Measurements from ENCODE around the gene FBXO31. TPM values are rescaled to one million over a fixed set of nuclear protein-coding genes. Genes with fewer than 3 reads are reported as not detected.
"Not testable (repeated sequence)": the region's sequence is repeated elsewhere in the genome, so short reads cannot be mapped to it uniquely, and the experiment has no call there.

FBXO31 gene
- total RNA-seq, 1 experiment from 2014 or later, result 17.1 TPM

GRCh38 chr16:87343753-87344050, 39.9 kb downstream of the FBXO31 start:
- no peak for DNase-seq
- Histone ChIP-seq H4K20me1 (ENCODE audit: insufficient read depth, low read depth, low read length) (0 out of 2 replicates have a peak, but pooled peaks cover 13% of the 10 kb centered on the region), H3K27me3 (ENCODE audit: low read length) (no peaks in the 10 kb centered on the region), H3K36me3 (ENCODE audit: insufficient read depth, low read length) (peaks cover 4% of the 10 kb centered on the region), H2AFZ (ENCODE audit: low read length) (no peak overlapping the region), H3K9ac (ENCODE audit: low read length) (no peak overlapping the region), H3K4me1 (ENCODE audit: low read length) (no peaks in the 10 kb centered on the region), H3K79me2 (ENCODE audit: low read length) (peaks cover 37% of the 10 kb centered on the region), H3K4me3 (ENCODE audit: low read length) (no peak overlapping the region), H3K4me2 (ENCODE audit: low read depth, low read length, poor library complexity, severe bottlenecking) (no peak overlapping the region), H3K9me2 (replicated peaks; ENCODE audit: insufficient read depth, low read length) (no peaks in the 10 kb centered on the region), H3K27ac (ENCODE audit: low read length) (no peak overlapping the region), H3K9me3 (ENCODE audit: low read length) (no peaks in the 10 kb centered on the region)

DNA sequence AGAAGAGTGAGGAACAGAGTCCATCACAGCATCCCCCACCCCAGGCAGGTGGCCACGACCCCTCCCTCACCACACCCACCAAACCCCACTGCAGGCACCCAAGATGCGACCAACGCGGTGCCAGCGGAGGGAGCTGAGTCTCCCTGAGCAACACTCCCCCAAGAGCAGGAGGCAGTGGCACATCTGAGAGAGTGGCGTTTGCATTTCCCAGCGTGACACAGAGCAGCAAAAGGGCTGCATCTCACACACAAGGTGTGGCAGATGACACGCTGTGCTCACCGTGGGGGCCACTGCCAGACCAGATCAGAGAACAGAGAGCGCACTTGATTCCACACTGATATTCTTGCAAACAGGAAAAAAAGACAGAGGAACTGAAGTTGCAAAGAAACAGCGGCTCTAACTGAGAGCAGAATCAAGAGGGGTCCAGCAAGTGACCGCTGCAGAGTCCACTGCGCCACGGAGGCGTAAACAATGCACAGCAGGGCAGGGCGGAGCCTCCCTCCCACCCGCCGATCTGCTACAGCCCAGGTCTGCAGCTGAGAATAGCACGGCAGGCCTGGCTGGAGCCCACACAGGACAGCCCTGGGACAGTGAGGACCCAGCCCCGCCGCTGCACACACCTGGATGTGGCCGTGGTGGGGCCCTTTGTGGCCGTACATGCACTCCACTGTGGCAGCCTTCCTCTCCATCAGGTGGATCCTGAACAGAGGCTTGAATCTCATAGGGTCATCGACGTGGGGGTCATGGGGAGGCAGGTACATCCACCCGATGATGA, 40.4 kb downstream of the FBXO31 start:
- Histone ChIP-seq H3K79me2 (ENCODE audit: low read length) (peaks cover 33% of the 10 kb centered on the region), H3K9ac (ENCODE audit: low read length) (no peak overlapping the region), H3K9me3 (ENCODE audit: low read length) (no peaks in the 10 kb centered on the region), H3K9me2 (replicated peaks; ENCODE audit: insufficient read depth, low read length) (no peaks in the 10 kb centered on the region), H4K20me1 (ENCODE audit: insufficient read depth, low read depth, low read length) (0 out of 2 replicates have a peak, but pooled peaks cover 13% of the 10 kb centered on the region), H3K4me1 (ENCODE audit: low read length) (no peaks in the 10 kb centered on the region), H3K36me3 (ENCODE audit: insufficient read depth, low read length) (peaks cover 4% of the 10 kb centered on the region), H2AFZ (ENCODE audit: low read length) (no peak overlapping the region), H3K4me2 (ENCODE audit: low read depth, low read length, poor library complexity, severe bottlenecking) (no peak overlapping the region), H3K27ac (ENCODE audit: low read length) (no peak overlapping the region), H3K27me3 (ENCODE audit: low read length) (no peaks in the 10 kb centered on the region), H3K4me3 (ENCODE audit: low read length) (no peak overlapping the region)
- DNase-seq, result no peak

GRCh38 chr16:87342504-87342903, 41.1 kb downstream of the FBXO31 start:
- H3K4me3 ChIP-seq (ENCODE audit: low read length), result no peak overlapping the region
- H3K4me1 ChIP-seq (ENCODE audit: low read length), result no peaks in the 10 kb centered on the region
- H3K4me2 ChIP-seq (ENCODE audit: low read depth, low read length, poor library complexity, severe bottlenecking), result no peak overlapping the region
- no peaks in the 10 kb centered on the region for H3K9me2 ChIP-seq (replicated peaks; ENCODE audit: insufficient read depth, low read length)
- no peaks in the 10 kb centered on the region for H3K27me3 ChIP-seq (ENCODE audit: low read length)
- H2AFZ ChIP-seq (ENCODE audit: low read length), result no peak overlapping the region
- no peaks in the 10 kb centered on the region for H3K9me3 ChIP-seq (ENCODE audit: low read length)
- no peak overlapping the region for H3K27ac ChIP-seq (ENCODE audit: low read length)
- no peak overlapping the region for H3K9ac ChIP-seq (ENCODE audit: low read length)
- no peak for DNase-seq
- H3K79me2 ChIP-seq (ENCODE audit: low read length), result peaks cover 31% of the 10 kb centered on the region
- peaks cover 4% of the 10 kb centered on the region for H3K36me3 ChIP-seq (ENCODE audit: insufficient read depth, low read length)
- H4K20me1 ChIP-seq (ENCODE audit: insufficient read depth, low read depth, low read length), result 0 out of 2 replicates have a peak, but pooled peaks cover 9% of the 10 kb centered on the region

GRCh38 chr16:87340198-87340597, 43.4 kb downstream of the FBXO31 start:
- 0 out of 2 replicates have a peak, but pooled peaks cover 5% of the 10 kb centered on the region for H4K20me1 ChIP-seq (ENCODE audit: insufficient read depth, low read depth, low read length)
- DNase-seq, result no peak
- H3K4me3 ChIP-seq (ENCODE audit: low read length), result no peak overlapping the region
- H3K27ac ChIP-seq (ENCODE audit: low read length), result no peak overlapping the region
- no peak overlapping the region for H3K4me2 ChIP-seq (ENCODE audit: low read depth, low read length, poor library complexity, severe bottlenecking)
- peaks cover 21% of the 10 kb centered on the region for H3K79me2 ChIP-seq (ENCODE audit: low read length)
- no peak overlapping the region for H3K9ac ChIP-seq (ENCODE audit: low read length)
- no peaks in the 10 kb centered on the region for H3K9me2 ChIP-seq (replicated peaks; ENCODE audit: insufficient read depth, low read length)
- H3K4me1 ChIP-seq (ENCODE audit: low read length), result no peaks in the 10 kb centered on the region
- H3K36me3 ChIP-seq (ENCODE audit: insufficient read depth, low read length), result peaks cover 4% of the 10 kb centered on the region
- no peaks in the 10 kb centered on the region for H3K27me3 ChIP-seq (ENCODE audit: low read length)
- no peak overlapping the region for H2AFZ ChIP-seq (ENCODE audit: low read length)
- H3K9me3 ChIP-seq (ENCODE audit: low read length), result no peaks in the 10 kb centered on the region

GRCh38 chr16:87339724-87340105, 43.9 kb downstream of the FBXO31 start:
- H3K27me3 ChIP-seq (ENCODE audit: low read length); H4K20me1 ChIP-seq (ENCODE audit: insufficient read depth, low read depth, low read length); H3K27ac ChIP-seq (ENCODE audit: low read length); H3K4me2 ChIP-seq (ENCODE audit: low read depth, low read length, poor library complexity, severe bottlenecking); H3K9me2 ChIP-seq (replicated peaks; ENCODE audit: insufficient read depth, low read length); H2AFZ ChIP-seq (ENCODE audit: low read length); H3K9ac ChIP-seq (ENCODE audit: low read length); H3K4me3 ChIP-seq (ENCODE audit: low read length); DNase-seq; H3K4me1 ChIP-seq (ENCODE audit: low read length); H3K9me3 ChIP-seq (ENCODE audit: low read length); H3K36me3 ChIP-seq (ENCODE audit: insufficient read depth, low read length): not testable (repeated sequence)
- H3K79me2 ChIP-seq (ENCODE audit: low read length), result peaks cover 21% of the 10 kb centered on the region

DNA sequence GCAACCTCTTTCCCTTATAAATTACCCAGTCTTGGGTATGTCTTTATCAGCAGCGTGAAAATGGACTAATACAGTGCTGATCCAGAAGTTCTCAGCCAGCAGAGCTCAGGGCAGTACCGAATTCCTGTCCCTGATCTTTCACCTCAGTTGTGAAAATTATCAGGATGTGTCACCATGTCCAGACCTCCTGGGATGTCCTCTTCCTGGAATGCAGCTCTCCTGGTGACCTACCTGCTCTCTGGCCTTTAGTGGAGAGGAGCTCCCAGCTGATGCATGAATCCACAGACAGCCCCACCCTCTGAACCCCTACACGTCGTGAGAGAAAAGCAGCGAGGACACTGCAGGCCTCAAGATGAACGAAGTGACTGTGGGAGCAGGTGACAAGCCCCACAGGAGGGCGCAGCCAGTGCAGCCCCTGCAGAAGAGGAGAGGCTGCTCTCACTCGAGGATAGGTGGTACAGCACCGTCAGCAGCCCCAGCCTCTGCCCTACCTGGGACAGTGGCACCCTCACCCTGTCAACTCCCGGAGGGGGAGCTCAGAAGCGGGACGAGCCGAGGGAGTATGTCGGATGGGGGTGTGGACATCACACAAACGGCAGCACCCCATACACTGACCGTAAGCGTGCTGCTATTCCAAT, 44.4 kb downstream of the FBXO31 start:
- peaks cover 4% of the 10 kb centered on the region for H3K36me3 ChIP-seq (ENCODE audit: insufficient read depth, low read length)
- DNase-seq, result no peak
- peaks cover 17% of the 10 kb centered on the region for H3K79me2 ChIP-seq (ENCODE audit: low read length)
- no peak overlapping the region for H3K4me2 ChIP-seq (ENCODE audit: low read depth, low read length, poor library complexity, severe bottlenecking)
- H3K9me3 ChIP-seq (ENCODE audit: low read length), result no peaks in the 10 kb centered on the region
- no peak overlapping the region for H3K4me3 ChIP-seq (ENCODE audit: low read length)
- 0 out of 2 replicates have a peak, but pooled peaks cover 5% of the 10 kb centered on the region for H4K20me1 ChIP-seq (ENCODE audit: insufficient read depth, low read depth, low read length)
- no peaks in the 10 kb centered on the region for H3K9me2 ChIP-seq (replicated peaks; ENCODE audit: insufficient read depth, low read length)
- H3K4me1 ChIP-seq (ENCODE audit: low read length), result no peaks in the 10 kb centered on the region
- no peaks in the 10 kb centered on the region for H3K27me3 ChIP-seq (ENCODE audit: low read length)
- no peak overlapping the region for H3K27ac ChIP-seq (ENCODE audit: low read length)
- H2AFZ ChIP-seq (ENCODE audit: low read length), result no peak overlapping the region
- H3K9ac ChIP-seq (ENCODE audit: low read length), result no peak overlapping the region

DNA sequence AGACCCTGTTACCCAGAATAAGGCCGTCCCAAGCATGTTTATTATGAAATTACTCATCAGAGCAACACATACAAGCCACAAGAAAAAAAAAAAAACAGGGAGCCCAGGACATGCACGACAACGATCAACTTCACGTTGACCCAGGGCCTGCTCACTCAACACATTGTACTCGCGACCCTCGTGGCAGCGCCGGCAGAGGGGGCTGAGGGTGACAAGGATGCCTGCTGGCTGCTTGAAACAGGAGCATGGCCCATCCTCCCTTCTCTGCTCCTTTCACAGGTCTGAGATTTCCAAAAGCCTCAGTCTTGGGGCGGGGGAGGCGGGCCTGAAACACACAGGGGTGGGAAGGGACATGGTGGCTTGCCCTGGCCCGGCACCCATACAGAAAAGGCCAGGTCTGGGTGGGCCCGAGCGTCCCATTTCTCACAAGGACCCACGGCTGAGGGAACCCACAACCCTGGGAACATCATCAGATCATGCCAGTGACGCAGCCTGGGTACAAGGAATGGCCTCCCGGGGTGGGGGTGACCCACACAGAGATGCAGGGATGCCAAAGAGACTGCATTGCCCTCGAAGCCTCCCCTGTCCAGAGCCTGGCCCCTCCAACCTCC, 45.3 kb downstream of the FBXO31 start:
- Histone ChIP-seq H3K27ac (ENCODE audit: low read length) (no peak overlapping the region), H3K27me3 (ENCODE audit: low read length) (no peaks in the 10 kb centered on the region), H3K4me3 (ENCODE audit: low read length) (no peak overlapping the region), H4K20me1 (ENCODE audit: insufficient read depth, low read depth, low read length) (0 out of 2 replicates have a peak, but pooled peaks cover 5% of the 10 kb centered on the region), H3K4me2 (ENCODE audit: low read depth, low read length, poor library complexity, severe bottlenecking) (no peak overlapping the region), H2AFZ (ENCODE audit: low read length) (no peak overlapping the region), H3K36me3 (ENCODE audit: insufficient read depth, low read length) (peaks cover 4% of the 10 kb centered on the region), H3K9me2 (replicated peaks; ENCODE audit: insufficient read depth, low read length) (no peaks in the 10 kb centered on the region), H3K9me3 (ENCODE audit: low read length) (no peaks in the 10 kb centered on the region), H3K4me1 (ENCODE audit: low read length) (no peaks in the 10 kb centered on the region), H3K9ac (ENCODE audit: low read length) (no peak overlapping the region), H3K79me2 (ENCODE audit: low read length) (peaks cover 12% of the 10 kb centered on the region)
- DNase-seq, result no peak

GRCh38 chr16:87337262-87337771, 46.3 kb downstream of the FBXO31 start:
- 0 out of 2 replicates have a peak, but pooled peaks cover 11% of the 10 kb centered on the region for H4K20me1 ChIP-seq (ENCODE audit: insufficient read depth, low read depth, low read length)
- H3K4me3 ChIP-seq (ENCODE audit: low read length), result no peak overlapping the region
- peaks cover 12% of the 10 kb centered on the region for H3K79me2 ChIP-seq (ENCODE audit: low read length)
- H3K9me3 ChIP-seq (ENCODE audit: low read length), result no peaks in the 10 kb centered on the region
- no peaks in the 10 kb centered on the region for H3K9me2 ChIP-seq (replicated peaks; ENCODE audit: insufficient read depth, low read length)
- H3K36me3 ChIP-seq (ENCODE audit: insufficient read depth, low read length), result peaks cover 4% of the 10 kb centered on the region
- no peak for DNase-seq
- no peak overlapping the region for H3K9ac ChIP-seq (ENCODE audit: low read length)
- H3K4me2 ChIP-seq (ENCODE audit: low read depth, low read length, poor library complexity, severe bottlenecking), result no peak overlapping the region
- H3K27me3 ChIP-seq (ENCODE audit: low read length), result no peaks in the 10 kb centered on the region
- H3K4me1 ChIP-seq (ENCODE audit: low read length), result no peaks in the 10 kb centered on the region
- no peak overlapping the region for H2AFZ ChIP-seq (ENCODE audit: low read length)
- no peak overlapping the region for H3K27ac ChIP-seq (ENCODE audit: low read length)

Measured in Karpas-422 (cell line).